Mesangial cell (primary cell): ENCODE measurements around the gene GOLGA8S. TPM values are rescaled to one million over a fixed set of nuclear protein-coding genes. Genes with fewer than 3 reads are reported as not detected.

Experiments used
- total RNA-seq: library from RNA; depleted of rRNA; stranded (reverse); fragments of >200 nt; gene quantifications from 2 replicates; pipeline ENCODE4 v1.2.3, GENCODE V29; 2015

Gene GOLGA8S, protein sequence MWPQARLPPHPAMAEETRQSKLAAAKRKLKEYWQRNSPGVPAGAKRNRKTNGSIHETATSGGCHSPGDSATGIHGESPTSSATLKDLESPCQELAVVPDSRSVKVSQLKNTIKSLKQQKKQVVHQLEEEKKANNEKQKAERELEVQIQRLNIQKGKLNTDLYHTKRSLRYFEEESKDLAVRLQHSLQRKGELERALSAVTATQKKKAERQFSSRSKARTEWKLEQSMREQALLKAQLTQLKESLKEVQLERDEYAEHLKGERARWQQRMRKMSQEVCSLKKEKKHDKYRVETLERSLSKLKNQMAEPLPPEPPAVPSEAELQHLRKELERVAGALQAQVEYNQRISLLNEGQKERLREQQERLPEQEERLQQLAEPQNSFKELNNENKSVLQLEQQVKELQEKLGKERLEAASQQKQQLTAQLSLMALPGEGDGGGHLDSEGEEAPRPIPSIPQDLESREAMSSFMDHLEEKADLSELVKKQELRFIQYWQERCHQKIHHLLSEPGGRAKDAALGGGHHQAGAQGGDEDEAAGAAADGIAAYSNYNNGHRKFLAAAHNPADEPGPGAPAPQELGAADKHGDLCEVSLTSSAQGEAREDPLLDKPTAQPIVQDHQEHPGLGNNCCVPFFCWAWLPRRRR
- total RNA-seq, result not detected in 2 replicates

GRCh38 chr15:23354448-23354847, at the start of gene GOLGA8S:
Gene GOLGA8S, plus strand, starts transcription at chr15:23354748. Its CDS starts 62 bp downstream, at chr15:23354810.

GRCh38 chr15:23334096-23334495, 20.5 kb upstream of the GOLGA8S start, which contains the start of gene GOLGA6L26:
Gene GOLGA6L26, minus strand, starts transcription at chr15:23334196. Its CDS starts 61 bp downstream, at chr15:23334135.

Other genes starting within 250 kb of the GOLGA8S start
- gene GOLGA6L1, start 217.9 kb upstream of the GOLGA8S start, total RNA-seq, result not detected in 2 replicates
- not detected in 2 replicates for gene GOLGA6L26, start 20.6 kb upstream of the GOLGA8S start, total RNA-seq
- gene GOLGA6L2, start 92.5 kb downstream of the GOLGA8S start, total RNA-seq, result not detected in 2 replicates
- gene MKRN3, start 210.9 kb downstream of the GOLGA8S start, total RNA-seq, result not detected in 2 replicates